NB4 (cell line): Measurements from ENCODE around the gene STYK1.

ENCODE experiments used
- MYC ChIP-seq: IDR thresholded peaks from 2 replicates; pipeline ENCODE4 v1.6.1; 2011; ENCODE audit warnings: low read depth, low read length
- POLR2A ChIP-seq: IDR thresholded peaks from 2 replicates; pipeline ENCODE4 v1.6.1; 2011; ENCODE audit warnings: mild to moderate bottlenecking; ENCODE audit not compliant: insufficient read length; ENCODE audit errors: extremely low read depth
- TF ChIP-seq, protein P1 (sequence below): IDR thresholded peaks from one replicate; pipeline ENCODE4 v1.5.1; 2012; ENCODE audit warnings: low read depth, low read length

DNA sequence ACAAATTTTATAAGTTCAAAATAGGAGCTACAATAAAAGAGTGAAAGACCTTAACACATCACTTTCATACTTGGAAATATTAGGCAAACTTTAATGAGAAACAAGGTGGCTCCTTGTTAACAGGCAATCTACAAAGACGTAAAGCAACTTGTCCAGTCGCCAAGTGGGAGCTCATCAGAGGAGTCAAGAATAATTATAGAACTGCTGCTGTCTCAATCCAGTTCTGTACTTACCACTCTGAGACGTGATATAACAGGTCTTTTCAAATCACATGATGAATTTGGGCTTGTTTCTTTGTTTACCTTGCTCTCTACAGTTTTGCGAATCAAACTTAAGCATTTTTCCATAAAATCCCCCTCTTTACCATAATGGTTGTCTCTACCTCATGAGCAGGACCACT lies 45.6 kb upstream of the STYK1 start:
- TF ChIP-seq POLR2A: no peak
- TF ChIP-seq, protein P1, sequence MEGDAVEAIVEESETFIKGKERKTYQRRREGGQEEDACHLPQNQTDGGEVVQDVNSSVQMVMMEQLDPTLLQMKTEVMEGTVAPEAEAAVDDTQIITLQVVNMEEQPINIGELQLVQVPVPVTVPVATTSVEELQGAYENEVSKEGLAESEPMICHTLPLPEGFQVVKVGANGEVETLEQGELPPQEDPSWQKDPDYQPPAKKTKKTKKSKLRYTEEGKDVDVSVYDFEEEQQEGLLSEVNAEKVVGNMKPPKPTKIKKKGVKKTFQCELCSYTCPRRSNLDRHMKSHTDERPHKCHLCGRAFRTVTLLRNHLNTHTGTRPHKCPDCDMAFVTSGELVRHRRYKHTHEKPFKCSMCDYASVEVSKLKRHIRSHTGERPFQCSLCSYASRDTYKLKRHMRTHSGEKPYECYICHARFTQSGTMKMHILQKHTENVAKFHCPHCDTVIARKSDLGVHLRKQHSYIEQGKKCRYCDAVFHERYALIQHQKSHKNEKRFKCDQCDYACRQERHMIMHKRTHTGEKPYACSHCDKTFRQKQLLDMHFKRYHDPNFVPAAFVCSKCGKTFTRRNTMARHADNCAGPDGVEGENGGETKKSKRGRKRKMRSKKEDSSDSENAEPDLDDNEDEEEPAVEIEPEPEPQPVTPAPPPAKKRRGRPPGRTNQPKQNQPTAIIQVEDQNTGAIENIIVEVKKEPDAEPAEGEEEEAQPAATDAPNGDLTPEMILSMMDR: no peak
- TF ChIP-seq MYC: no peak
